HG03135 (cell line): ENCODE data around the gene NDRG2.

Source experiments
- ATAC-seq: cut with Tn5 transposase; IDR thresholded peaks from one replicate; pipeline ENCODE4 v1.9.1; 2021; ENCODE audit warnings: mild to moderate bottlenecking, moderate library complexity; ENCODE audit not compliant: unreplicated experiment

NDRG2 gene

DNA sequence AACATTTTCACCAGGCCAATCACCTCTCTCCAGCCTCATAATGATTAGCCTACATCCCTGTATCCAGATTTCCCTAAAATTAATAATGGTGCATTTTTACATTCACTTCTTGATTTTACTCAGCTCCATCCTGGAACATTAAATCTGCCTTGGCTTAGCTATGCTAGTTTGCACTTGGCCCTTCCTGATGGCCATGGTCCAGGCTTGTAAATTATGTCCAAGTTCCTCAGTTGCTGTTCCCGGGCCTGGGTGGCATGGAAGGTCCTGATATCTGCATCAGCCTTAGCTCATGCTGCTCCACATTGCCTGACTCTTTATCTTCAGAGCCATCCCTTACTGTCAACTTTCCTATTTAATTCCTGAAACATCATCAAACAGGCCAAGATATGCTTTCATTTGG, 46.2 kb downstream of the NDRG2 start:
- no peak for ATAC-seq

GRCh38 chr14:20976291-20976690, 48.6 kb downstream of the NDRG2 start:
- no peak for ATAC-seq

DNA sequence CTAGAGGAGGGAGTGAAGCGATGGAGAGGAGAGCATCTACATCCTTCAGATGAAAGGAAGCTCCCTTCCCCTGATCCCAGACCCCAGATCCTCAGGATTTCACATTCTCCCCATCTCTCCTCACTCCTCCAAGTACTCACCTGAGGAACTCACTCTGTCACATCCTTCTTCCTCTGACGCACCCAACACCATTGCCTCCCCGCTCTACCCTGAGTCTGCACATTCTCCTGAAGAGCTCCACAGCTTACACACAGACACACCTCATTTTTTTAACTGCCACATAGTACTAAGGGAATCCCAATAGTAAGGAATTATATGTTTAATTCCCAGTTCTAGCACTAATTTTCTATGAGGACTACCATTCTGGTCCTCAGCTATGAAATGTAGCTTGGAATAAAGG, 51.4 kb downstream of the NDRG2 start:
- no peak for ATAC-seq

- peak; percentile 20 for ATAC-seq
These were observed 53.2 kb downstream of the NDRG2 start for GRCh38 chr14:20971705-20972021.

GRCh38 chr14:20970983-20971704, 53.7 kb downstream of the NDRG2 start:
- peak; percentile 91 for ATAC-seq

DNA sequence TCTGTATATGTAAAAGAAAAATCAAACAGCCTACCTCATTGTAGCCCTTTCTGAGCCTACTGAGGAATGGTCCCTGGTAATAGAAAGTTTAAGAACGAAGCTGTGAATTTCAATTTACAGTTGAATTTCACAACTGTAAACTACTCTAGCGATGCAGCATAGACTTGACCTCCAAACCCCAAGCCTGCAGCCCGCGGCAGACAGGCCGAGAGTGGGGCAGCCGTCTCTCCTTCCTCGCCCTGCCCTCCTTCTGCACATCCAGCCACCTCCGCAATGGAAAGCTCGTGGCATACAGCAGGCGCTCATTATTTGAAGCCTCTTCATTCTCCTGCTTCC, 54.2 kb downstream of the NDRG2 start:
- peak; percentile 10 for ATAC-seq

- ATAC-seq: no peak
These were observed 55.5 kb downstream of the NDRG2 start for GRCh38 chr14:20969336-20969735.
